HG03520 (cell line): ENCODE measurements around the gene INPP5A.

Experiments
- ATAC-seq: cut with Tn5 transposase; IDR thresholded peaks from one replicate; pipeline ENCODE4 v1.9.1; 2021; ENCODE audit warnings: mild to moderate bottlenecking, moderate library complexity; ENCODE audit not compliant: unreplicated experiment

INPP5A gene

GRCh38 chr10:132805599-132805998 lies 268.0 kb downstream of the INPP5A start:
- ATAC-seq, result no peak

DNA sequence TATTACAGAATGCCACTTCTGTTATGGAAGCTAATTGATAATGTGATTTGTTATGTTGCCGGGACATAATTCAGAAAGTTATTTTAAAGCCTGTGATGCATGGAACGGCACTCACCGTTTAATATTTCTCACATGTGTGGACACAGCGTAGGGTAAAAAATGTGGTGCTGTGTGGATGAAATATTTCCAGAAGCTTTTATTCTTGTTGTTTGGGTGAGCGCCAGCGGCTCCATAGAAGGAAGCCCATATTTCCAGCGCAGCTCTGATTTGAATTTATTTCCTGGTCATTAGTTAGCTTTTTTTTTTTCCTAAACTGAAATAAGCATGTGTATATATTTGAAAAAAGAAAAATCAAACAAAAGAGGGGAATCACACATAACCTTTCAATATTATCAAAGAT lies 268.5 kb downstream of the INPP5A start:
- ATAC-seq, result no peak

GRCh38 chr10:132806561-132807003 lies 269.0 kb downstream of the INPP5A start:
- ATAC-seq, result no peak

DNA sequence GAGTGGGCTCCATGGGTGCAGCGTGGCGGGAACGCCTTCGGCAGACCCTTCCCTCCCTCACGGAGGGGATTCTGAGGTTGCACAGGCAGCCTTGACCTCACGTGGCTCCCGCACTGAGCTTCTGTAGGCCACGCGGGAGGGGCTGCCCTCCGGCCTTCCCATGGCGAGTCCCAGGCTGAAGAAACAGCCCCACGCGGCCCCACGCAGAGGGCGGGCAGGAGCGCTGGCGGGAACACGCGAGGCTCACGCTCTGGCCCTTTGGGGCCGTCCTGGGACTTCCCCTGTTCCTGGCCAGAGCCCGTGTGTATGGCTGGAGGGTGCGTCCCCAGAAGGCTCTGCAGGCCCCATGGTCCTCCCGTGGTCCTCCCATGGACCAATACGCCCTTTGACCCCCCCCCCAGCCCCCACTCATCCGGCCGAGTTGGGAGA lies 270.0 kb downstream of the INPP5A start:
- no peak for ATAC-seq

DNA sequence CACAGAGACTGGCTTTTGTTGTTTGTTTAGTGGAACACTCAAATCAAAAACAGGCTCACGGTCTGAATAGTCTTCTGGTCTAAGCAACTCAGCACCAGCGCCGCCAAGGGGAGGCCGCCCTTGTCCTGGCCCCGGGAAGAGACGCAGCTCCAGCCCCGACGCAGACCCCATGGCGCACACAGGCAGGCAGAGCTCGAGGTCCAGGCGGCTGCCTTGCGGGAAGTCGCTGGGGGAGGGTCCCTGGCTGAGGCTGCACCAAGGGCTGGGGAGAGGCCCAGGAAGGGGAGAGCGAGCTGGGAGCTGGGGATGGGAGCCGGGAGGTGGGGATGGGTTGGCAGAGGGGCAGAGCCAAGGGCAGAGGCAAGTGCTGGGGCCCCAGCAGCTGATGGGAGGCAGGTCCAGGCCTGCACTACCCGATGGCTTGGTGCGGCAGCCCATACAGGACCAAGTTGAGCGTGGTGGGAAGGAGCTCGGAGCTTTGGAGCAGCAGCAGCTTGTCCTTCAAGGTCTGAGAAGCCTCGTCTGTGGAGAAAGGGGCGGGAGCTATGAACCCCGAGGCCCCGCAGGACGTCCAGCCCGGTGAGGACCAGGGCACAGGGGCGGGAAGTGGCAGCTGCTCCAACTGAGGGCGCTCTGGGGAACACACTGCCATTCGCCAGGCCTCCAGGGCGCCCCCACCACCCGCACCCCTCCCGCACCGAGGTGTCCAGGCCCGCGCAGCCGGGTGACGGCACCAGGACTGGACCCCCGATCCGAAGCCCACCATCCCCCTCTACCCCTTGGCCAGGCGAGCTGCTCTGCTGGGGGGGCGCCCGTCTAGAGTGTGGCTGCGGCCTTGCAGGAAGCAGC lies 271.0 kb downstream of the INPP5A start:
- ATAC-seq, result no peak

DNA sequence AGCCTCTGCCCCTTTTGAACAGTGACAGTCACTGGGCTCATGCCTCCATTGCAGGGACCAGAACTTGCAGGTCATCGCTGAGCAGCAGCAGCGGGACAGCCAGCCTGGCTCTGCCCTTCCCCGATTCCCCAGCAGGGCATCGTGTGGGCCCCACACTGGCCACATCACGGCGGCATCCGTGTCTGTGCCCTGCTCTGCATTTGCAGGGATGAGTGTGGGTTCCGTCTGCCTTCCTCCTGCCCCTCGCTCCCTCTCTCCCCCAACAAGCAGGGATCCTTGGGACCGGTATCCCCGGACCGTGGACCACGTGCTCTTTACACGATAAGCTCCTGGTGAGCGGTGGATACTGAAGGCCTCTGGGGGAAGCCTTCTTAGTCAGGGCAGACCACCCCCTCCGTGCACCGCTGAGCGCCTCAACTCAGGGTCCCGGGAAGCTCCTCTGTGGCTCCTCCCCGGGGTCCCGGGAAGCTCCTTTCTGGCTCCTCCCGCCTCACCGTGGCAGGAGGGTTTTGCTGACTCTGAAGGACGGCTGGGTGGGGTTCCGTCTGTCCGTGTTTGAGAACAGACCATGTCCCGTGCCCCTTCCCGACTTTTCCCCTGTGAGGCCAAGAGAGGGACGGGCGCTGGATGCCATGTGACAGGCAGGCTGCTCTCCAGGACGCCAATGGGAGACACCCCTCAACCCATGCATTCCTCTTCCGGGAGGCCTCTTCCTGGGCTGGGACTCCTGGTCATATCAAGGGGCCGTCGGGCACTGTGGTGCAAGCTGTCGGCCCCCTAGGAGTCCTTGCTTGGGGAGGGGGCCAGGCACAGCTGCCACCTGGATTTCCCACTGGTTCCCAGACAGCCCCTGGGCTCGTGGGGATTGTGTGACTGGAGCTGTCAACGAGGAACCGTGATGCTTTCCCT lies 271.9 kb downstream of the INPP5A start:
- ATAC-seq, result no peak

DNA sequence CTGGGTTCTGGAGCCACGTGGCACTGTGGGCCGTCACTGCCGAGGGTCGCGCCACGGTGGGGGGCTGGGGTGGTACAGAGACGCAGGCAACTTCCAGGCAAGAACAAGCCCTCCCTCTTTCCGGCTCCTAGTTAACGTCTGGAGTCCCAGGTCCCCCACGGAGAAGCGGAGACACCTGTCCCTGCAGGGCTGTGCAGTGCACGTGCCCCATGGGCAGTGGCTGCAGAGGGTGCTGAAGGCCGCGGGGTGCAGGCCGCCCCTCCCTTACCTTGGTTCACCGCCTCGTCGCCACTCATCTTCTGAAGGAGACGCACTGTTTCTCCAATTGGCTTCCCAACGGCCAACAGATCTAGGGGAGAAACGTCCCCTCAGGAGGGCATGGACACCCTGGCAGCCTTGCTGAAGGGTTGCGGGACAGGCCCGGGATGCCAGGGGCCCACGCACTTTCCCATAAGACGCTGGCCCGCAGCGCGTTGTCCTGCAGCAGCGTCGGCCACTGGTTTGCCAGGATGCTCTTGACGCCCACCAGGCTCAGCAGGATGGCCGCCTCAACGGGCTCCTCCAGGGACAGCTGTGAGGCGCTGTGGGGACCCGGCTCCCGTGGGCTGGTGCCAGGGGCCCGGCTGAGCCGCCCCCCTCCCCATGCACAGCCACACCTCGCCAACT lies 272.7 kb downstream of the INPP5A start:
- no peak for ATAC-seq

- ATAC-seq, result no peak
Measured at GRCh38 chr10:132810807-132811700, 273.5 kb downstream of the INPP5A start.

- ATAC-seq, result no peak
Measured at GRCh38 chr10:132811891-132812481, 274.4 kb downstream of the INPP5A start.

GRCh38 chr10:132812520-132812919 lies 274.9 kb downstream of the INPP5A start:
- ATAC-seq, result no peak

GRCh38 chr10:132813001-132813401 lies 275.4 kb downstream of the INPP5A start:
- no peak for ATAC-seq

- ATAC-seq, result no peak
Measured at GRCh38 chr10:132813560-132814468, 276.2 kb downstream of the INPP5A start.

- ATAC-seq, result no peak
Measured at GRCh38 chr10:132814469-132814856, 276.9 kb downstream of the INPP5A start.

DNA sequence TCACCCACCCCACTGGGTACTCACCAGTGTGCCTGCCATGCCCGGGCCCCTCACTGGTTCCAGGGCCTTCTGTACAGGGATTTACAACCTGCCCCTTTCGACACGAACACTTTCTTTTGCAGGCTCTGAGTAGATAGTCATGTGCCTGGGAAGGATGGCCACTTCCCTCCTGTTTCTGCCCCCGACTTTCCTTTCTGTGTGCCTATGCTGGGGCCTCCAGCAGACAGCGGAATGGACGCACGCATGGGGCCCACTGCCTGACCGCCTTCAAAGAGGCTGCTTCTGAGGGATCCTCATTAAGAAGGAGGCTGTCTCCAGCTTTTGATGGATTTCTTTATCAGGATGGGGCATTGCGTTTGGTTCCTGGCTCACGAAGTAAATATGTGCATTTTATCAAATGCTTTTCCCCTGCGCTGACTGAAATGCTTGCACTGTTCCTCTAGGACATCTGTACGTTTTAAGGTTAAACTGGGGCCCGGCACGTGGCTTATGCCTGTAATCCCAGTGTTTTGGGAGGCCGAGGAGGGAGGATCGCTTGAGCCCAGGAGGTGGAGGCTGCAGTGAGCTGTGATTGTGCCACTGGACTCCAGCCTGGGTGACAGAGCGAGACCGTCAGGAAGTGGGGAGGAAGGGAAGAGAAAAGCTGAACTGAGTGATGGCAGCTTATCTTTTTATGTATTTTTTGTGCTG lies 277.7 kb downstream of the INPP5A start:
- ATAC-seq, result no peak

DNA sequence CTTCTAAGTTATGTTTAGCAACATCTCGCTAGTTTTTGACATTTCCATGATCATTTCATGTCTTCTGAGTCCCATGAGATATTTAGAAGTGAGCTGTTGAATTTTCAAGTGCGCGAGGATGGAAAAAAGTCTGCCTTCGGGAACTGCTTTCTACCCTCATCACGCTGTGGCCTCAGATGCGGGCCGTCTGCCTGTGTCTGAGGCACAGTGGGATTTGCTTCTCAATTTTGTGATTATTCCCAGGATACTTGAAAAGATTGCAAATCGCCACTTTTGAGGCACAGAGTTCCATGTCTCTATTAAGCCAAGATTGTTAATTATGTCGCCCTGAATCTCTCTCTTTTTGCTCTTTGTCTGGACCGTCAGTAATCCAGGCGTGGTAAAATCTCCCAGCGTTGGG lies 279.1 kb downstream of the INPP5A start:
- ATAC-seq, result no peak

DNA sequence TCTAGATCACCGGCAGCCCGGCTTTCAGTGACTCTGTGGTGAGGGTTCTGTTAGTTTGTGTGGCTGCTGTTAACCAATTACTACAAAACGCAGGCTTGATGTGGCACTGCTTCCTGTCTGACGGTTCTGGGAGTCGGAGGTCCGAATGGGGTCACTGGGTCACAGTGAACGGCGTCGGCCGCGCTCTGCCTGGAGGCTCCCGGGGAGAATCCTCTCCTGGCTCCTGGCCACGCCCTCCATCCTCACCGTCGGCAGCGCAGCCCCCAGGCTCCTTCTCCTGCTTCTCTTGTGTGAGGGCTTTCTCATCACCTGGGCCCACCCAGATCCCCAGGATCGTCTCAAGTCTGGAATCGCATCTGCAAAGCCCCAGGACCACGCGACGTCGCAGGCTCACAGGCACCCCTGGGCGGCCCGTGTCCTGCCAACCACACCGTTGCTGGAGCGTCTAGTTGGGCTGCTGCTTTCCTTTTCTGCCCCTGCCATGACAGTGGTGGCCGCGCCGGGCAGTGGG lies 280.2 kb downstream of the INPP5A start:
- no peak for ATAC-seq

GRCh38 chr10:132820056-132820455 lies 282.5 kb downstream of the INPP5A start:
- no peak for ATAC-seq
